K562 (cell line): ENCODE results near the gene RSPH9. TPM values are rescaled to one million over a fixed set of nuclear protein-coding genes. Genes with fewer than 3 reads are reported as not detected.
A peak's percentile ranks its signal among the peaks of the same experiment; 100 is the strongest.

Experiments
- ATAC-seq: fragments of 200-7000 bp; cut with Tn5 transposase; 3 replicates; pipeline ENCODE4 v1.9.1; 2020; ENCODE audit warnings: moderate library complexity
- BruUV-seq: library from RNA; stranded (reverse); fragments of 400-500 nt; replicated peaks from 2 replicates; lab custom pipeline; 2021; lab: Mats Ljungman, UMichigan
- CTCF ChIA-PET: fragments of 300-600 bp; formaldehyde crosslinking; extraction: SDS; loops from one replicate; lab custom pipeline; 2021; ENCODE audit warnings: low intra/inter-chr PET ratio; lab: Yijun Ruan, JAX
- POLR2A ChIA-PET: fragments of 300-600, 350-650 bp; sonication (Branson Sonifier 250); formaldehyde crosslinking; extraction: SDS; loops from one replicate; lab custom pipeline; 2021; ENCODE audit warnings: antibody characterized with exemption, inconsistent platforms; lab: Yijun Ruan, JAX
- DNase-seq, 4 experiments: peaks; one replicate each; pipeline versions ENCODE4 v3.0.0 to v3.0.0-alpha.2; 2011 to 2018; ENCODE audit warnings: low spot score in 3 of 4, mixed read lengths in 3 of 4; ENCODE audit errors: extremely low read depth in 1 of 4
- FAIRE-seq: peaks from 2 replicates; lab custom pipeline; 2011; peaks lifted over from hg19 to GRCh38; lab: Jason Lieb, UNC
- H2AFZ ChIP-seq: 2 replicates; pipeline ENCODE4 v1.6.0; 2011; ENCODE audit warnings: low read depth, low read length, control low read depth, inconsistent platforms
- H3K27ac ChIP-seq: fragments of 200-600 bp; 3 replicates; pipeline ENCODE4 v1.8.0; 2011; ENCODE audit warnings: low read depth, mild to moderate bottlenecking, control low read depth, inconsistent platforms, low read length, moderate library complexity, mixed read lengths; ENCODE audit errors: extremely low read depth
- H3K27me3 ChIP-seq, 2 experiments: fragments of 300-600 bp in 1 of 2; 2 replicates in 1 of 2; 3 replicates in 1 of 2; pipeline versions ENCODE4 v1.6.0 to v1.8.0; 2011; ENCODE audit warnings: inconsistent platforms in 2 of 2, low read length in 2 of 2, mild to moderate bottlenecking in 1 of 2, mixed read lengths in 1 of 2, moderate library complexity in 1 of 2; ENCODE audit not compliant: control insufficient read depth in 2 of 2, insufficient read depth in 2 of 2
- H3K36me3 ChIP-seq: fragments of 300-600 bp; 3 replicates; pipeline ENCODE4 v1.8.0; 2011; ENCODE audit warnings: mild to moderate bottlenecking, low read length, inconsistent platforms; ENCODE audit not compliant: control insufficient read depth, insufficient read depth
- H3K4me1 ChIP-seq, 2 experiments: fragments of 200-600 bp in 1 of 2; replicated peaks in 1 of 2; 2 replicates in 1 of 2; 3 replicates in 1 of 2; pipeline versions ENCODE4 v1.5.1 to v1.8.0; 2011; ENCODE audit warnings: inconsistent platforms in 2 of 2, low read length in 2 of 2, mild to moderate bottlenecking in 1 of 2, mixed read lengths in 1 of 2, moderate library complexity in 1 of 2; ENCODE audit not compliant: control insufficient read depth in 2 of 2, insufficient read depth in 2 of 2
- H3K4me2 ChIP-seq: 2 replicates; pipeline ENCODE4 v1.6.1; 2011; ENCODE audit warnings: low read length, control low read depth, inconsistent platforms, mixed read lengths; ENCODE audit not compliant: insufficient read depth
- H3K4me3 ChIP-seq: fragments of 200-600 bp; sonication (generic), shearing (Covaris generic); 2 replicates; pipeline ENCODE4 v1.5.1; 2016; ENCODE audit warnings: control low read depth, inconsistent platforms
- H3K79me2 ChIP-seq: fragments of 200-600 bp; 3 replicates; pipeline ENCODE4 v1.8.0; 2011; ENCODE audit warnings: low read length, inconsistent platforms; ENCODE audit not compliant: control insufficient read depth, insufficient read depth
- H3K9ac ChIP-seq, 2 experiments: 2 replicates each; pipeline versions ENCODE4 v1.6.0 to v1.6.1; 2011; ENCODE audit warnings: low read depth in 2 of 2, low read length in 2 of 2, control low read depth in 1 of 2, inconsistent platforms in 1 of 2, mild to moderate bottlenecking in 1 of 2, mixed read lengths in 1 of 2; ENCODE audit not compliant: insufficient read depth in 1 of 2
- H3K9me1 ChIP-seq: one replicate; pipeline ENCODE4 v1.6.0; 2011; ENCODE audit warnings: inconsistent platforms, mild to moderate bottlenecking, low read length, moderate library complexity; ENCODE audit not compliant: control insufficient read depth, insufficient read depth
- H3K9me3 ChIP-seq: replicated peaks from 2 replicates; pipeline ENCODE4 v1.5.1; 2011; ENCODE audit warnings: low read depth, low read length, inconsistent platforms; ENCODE audit not compliant: control insufficient read depth, insufficient read depth
- H4K20me1 ChIP-seq: replicated peaks from 2 replicates; pipeline ENCODE4 v1.6.1; 2011; ENCODE audit warnings: low read length, inconsistent platforms, mixed read lengths; ENCODE audit not compliant: control insufficient read depth, insufficient read depth
- CHD1 ChIP-seq: fragments of 200-600 bp; sonication (generic); IDR thresholded peaks from one replicate; pipeline ENCODE4 v1.6.1; 2012; ENCODE audit warnings: mild to moderate bottlenecking, moderate library complexity, low read length, inconsistent platforms
- HMG20A ChIP-seq: fragments of 450-650 bp; formaldehyde crosslinking; conservative IDR thresholded peaks from 2 replicates; pipeline ENCODE4 v1.4.0; 2020; ENCODE audit warnings: mild to moderate bottlenecking, mixed read lengths
- KLF6 ChIP-seq: fragments of 250-450 bp; sonication (Bioruptor Pico); IDR thresholded peaks from 2 replicates; pipeline ENCODE4 v1.4.0; 2020; ENCODE audit warnings: mild to moderate bottlenecking, moderate library complexity, borderline replicate concordance
- TAF9B ChIP-seq: fragments of 450-650 bp; IDR thresholded peaks from 2 replicates; pipeline ENCODE4 v1.6.1; 2018; ENCODE audit warnings: mild to moderate bottlenecking; ENCODE audit not compliant: partially characterized antibody
- ZNF146 ChIP-seq: IDR thresholded peaks from one replicate; pipeline ENCODE4 v1.6.1; 2018; ENCODE audit warnings: missing compliant biosample characterization; ENCODE audit not compliant: unreplicated experiment
- WGBS: fragments of 100-300 bp; shearing (Covaris generic); methylation state at CpG from one replicate; pipeline ENCODE4 v1.1.6; 2016; ENCODE audit warnings: low coverage, mixed read lengths; ENCODE audit not compliant: insufficient coverage; ENCODE audit errors: missing lambda C conversion rate; 5-methylcytosine and 5-hydroxymethylcytosine counted together
- in situ Hi-C: fragments of 300-500 bp; cut with MboI; formaldehyde crosslinking; loops from 4 replicates; pipeline ENCODE4 v1.15.0; 2018; ENCODE audit warnings: inconsistent platforms, mixed read lengths
- intact Hi-C: fragments of 100-400 bp; cut with micrococcal nuclease; formaldehyde crosslinking; loops from 2 replicates; pipeline ENCODE4 v1.14.2; 2022
- polyA plus RNA-seq, 8 experiments: library from polyadenylated mRNA; depleted of rRNA in 4 of 8; stranded (reverse) in 5 of 8; unstranded in 3 of 8; fragments of >200 nt; fragmentation: Nextera tagmentation in 2 of 8; fragmentation: Illumina TruSeq in 1 of 8; extraction: Ambion mirVana in 2 of 8; extraction: Trizol in 1 of 8; gene quantifications; 2 replicates each; pipeline versions ENCODE4 v1.2.1 to v1.2.3, GENCODE V29; 2011 to 2014; ENCODE audit warnings: inconsistent platforms in 1 of 8, missing spikeins in 1 of 8
- total RNA-seq, 7 experiments: library from RNA; depleted of rRNA in 6 of 7; stranded (reverse); fragments of >200 nt in 6 of 7; fragmentation: Illumina TruSeq in 2 of 7; extraction: Trizol in 2 of 7; gene quantifications; 2 replicates each; pipeline versions ENCODE4 v1.2.1 to v1.2.3, GENCODE V29; 2011 to 2021; ENCODE audit warnings: low replicate concordance in 1 of 7
- TF ChIP-seq, protein P1 (sequence below): sonication (generic); formaldehyde crosslinking; IDR thresholded peaks from 2 replicates; pipeline ENCODE4 v1.8.1; 2023; ENCODE audit warnings: mild to moderate bottlenecking, missing genetic modification reagents

RSPH9 gene
- total and polyA plus RNA-seq, 9 of the 15 experiments (the other 6 are each of a cell fraction or from before 2014, with no cell fraction given), result 0.05 to 0.60 (median 0.39) TPM; not detected in 6

- Histone ChIP-seq H3K79me2 (no peaks in the 10 kb centered on the region), H3K9me1 (no peaks in the 10 kb centered on the region), H3K9me3 (no peaks in the 10 kb centered on the region), H3K4me2 (no peak overlapping the region), H4K20me1 (no peaks in the 10 kb centered on the region), H3K9ac (no peak overlapping the region), H3K4me3 (no peak overlapping the region), H3K27me3 (no peaks in the 10 kb centered on the region)
- ATAC-seq, result no peak
- FAIRE-seq, result no peak
- in situ Hi-C loops, result no loop called here
- no TSS peak for BruUV-seq
- TF ChIP-seq TAF9B (no peak), HMG20A (CRISPR knock-in tag) (no peak), KLF6 (CRISPR knock-in tag) (no peak)
- TF ChIP-seq, all 486 proteins: peak for 0
- ChIA-PET POLR2A (interaction anchor here (0.7 to 6.5 kb wide), 6 partner anchors 8 to 25 kb away, joined by 3 to 53 read pairs (median 4); partner anchors contain the start of gene GTPBP2), CTCF (no interaction called here)
- Histone ChIP-seq H2AFZ (no peak overlapping the region), H3K27ac (no peak overlapping the region), H3K36me3 (peaks cover 71% of the 10 kb centered on the region), H3K4me1 (peaks cover 3 to 14% of the 10 kb centered on the region in 2 experiments; a peak in 4 of 5 replicates)
- 96% methylated on average over 5 of the region's 5 CpGs for WGBS
- intact Hi-C loops, result no loop called here
- no peak for DNase-seq
These were observed 34.4 kb upstream of the RSPH9 start for GRCh38 chr6:43610431-43610830.

GRCh38 chr6:43613721-43614395 is 31.0 kb upstream of the RSPH9 start:
- in situ Hi-C loops, result no loop called here
- H3K9ac ChIP-seq, result no peak overlapping the region
- H3K4me2 ChIP-seq, result no peak overlapping the region
- 89% methylated on average over 6 of the region's 6 CpGs for WGBS
- ATAC-seq (no peak), FAIRE-seq (no peak), DNase-seq (no peak)
- CTCF ChIA-PET, result interaction anchor here (0.8 kb wide), 1 partner anchor 10 kb away, joined by 3 read pairs; no protein-coding TSS in a partner anchor
- POLR2A ChIA-PET, result interaction anchor here (0.6 to 8.4 kb wide), 11 partner anchors 8 to 379 kb away, joined by 3 to 135 read pairs (median 4); partner anchors contain the start of gene GTPBP2
- H3K4me3 ChIP-seq, result no peak overlapping the region
- H3K79me2 ChIP-seq, result no peaks in the 10 kb centered on the region
- H3K27ac ChIP-seq, result no peak overlapping the region
- H3K4me1 ChIP-seq, result peaks cover 5 to 14% of the 10 kb centered on the region in 2 experiments; a peak in 4 of 5 replicates
- no peaks in the 10 kb centered on the region for H4K20me1 ChIP-seq
- H3K27me3 ChIP-seq, result no peaks in the 10 kb centered on the region
- TF ChIP-seq, protein P1, sequence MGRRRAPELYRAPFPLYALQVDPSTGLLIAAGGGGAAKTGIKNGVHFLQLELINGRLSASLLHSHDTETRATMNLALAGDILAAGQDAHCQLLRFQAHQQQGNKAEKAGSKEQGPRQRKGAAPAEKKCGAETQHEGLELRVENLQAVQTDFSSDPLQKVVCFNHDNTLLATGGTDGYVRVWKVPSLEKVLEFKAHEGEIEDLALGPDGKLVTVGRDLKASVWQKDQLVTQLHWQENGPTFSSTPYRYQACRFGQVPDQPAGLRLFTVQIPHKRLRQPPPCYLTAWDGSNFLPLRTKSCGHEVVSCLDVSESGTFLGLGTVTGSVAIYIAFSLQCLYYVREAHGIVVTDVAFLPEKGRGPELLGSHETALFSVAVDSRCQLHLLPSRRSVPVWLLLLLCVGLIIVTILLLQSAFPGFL (CRISPR knock-in tag), result 0 out of 2 replicates have a peak, but pooled peaks have one; percentile 28
- TF ChIP-seq CHD1 (no peak), ZNF146 (no peak)
- TF ChIP-seq, all 486 proteins: peak for 1
- H3K9me3 ChIP-seq, result no peaks in the 10 kb centered on the region
- no peak overlapping the region for H2AFZ ChIP-seq
- no peaks in the 10 kb centered on the region for H3K9me1 ChIP-seq
- H3K36me3 ChIP-seq, result peaks cover 54% of the 10 kb centered on the region
- BruUV-seq, result TSS peak; percentile 26
- intact Hi-C loops, result no loop called here
